SJSA1 (cell line): ENCODE measurements around the gene PECR. TPM values are rescaled to one million over a fixed set of nuclear protein-coding genes. Genes with fewer than 3 reads are reported as not detected.

ENCODE experiments used
- DNase-seq, 2 experiments: peaks; one replicate each; pipeline ENCODE4 v3.0.0-alpha.2; 2015 to 2020; ENCODE audit warnings: low spot score in 2 of 2, low read depth in 1 of 2
- H3K27ac ChIP-seq: fragments of 250-450 bp; sonication (Bioruptor Pico); 2 replicates; pipeline ENCODE4 v1.5.1; 2020; ENCODE audit warnings: mild to moderate bottlenecking, moderate library complexity
- H3K27me3 ChIP-seq: fragments of 250-450 bp; sonication (Bioruptor Pico); replicated peaks from 2 replicates; pipeline ENCODE4 v1.5.1; 2020; ENCODE audit warnings: mild to moderate bottlenecking, moderate library complexity
- H3K36me3 ChIP-seq: fragments of 250-450 bp; sonication (Bioruptor Pico); 2 replicates; pipeline ENCODE4 v1.5.1; 2020; ENCODE audit warnings: mild to moderate bottlenecking
- H3K4me1 ChIP-seq: fragments of 250-450 bp; sonication (Bioruptor Pico); replicated peaks from 2 replicates; pipeline ENCODE4 v1.6.1; 2021; ENCODE audit warnings: mild to moderate bottlenecking
- H3K4me3 ChIP-seq: fragments of 250-450 bp; sonication (Bioruptor Pico); 2 replicates; pipeline ENCODE4 v1.5.1; 2020; ENCODE audit warnings: mild to moderate bottlenecking
- H3K9me3 ChIP-seq: fragments of 250-450 bp; sonication (Bioruptor Pico); replicated peaks from 2 replicates; pipeline ENCODE4 v1.5.1; 2020; ENCODE audit warnings: mild to moderate bottlenecking
- total RNA-seq: library from RNA; depleted of rRNA; stranded (reverse); fragments of >200 nt; shearing (Covaris generic); gene quantifications from 2 replicates; pipeline ENCODE4 v1.2.3, GENCODE V29; 2014

Gene PECR
- total RNA-seq, 1 experiment from 2014 or later = 7.8 TPM

GRCh38 chr2:216111122-216111521 lies 29.5 kb upstream of the PECR start:
- no peak overlapping the region for H3K4me3 ChIP-seq
- no peak for DNase-seq
- no peaks in the 10 kb centered on the region for H3K27me3 ChIP-seq
- H3K4me1 ChIP-seq = peaks cover 14% of the 10 kb centered on the region
- peaks cover 62% of the 10 kb centered on the region for H3K36me3 ChIP-seq
- H3K27ac ChIP-seq = no peak overlapping the region
- no peaks in the 10 kb centered on the region for H3K9me3 ChIP-seq

GRCh38 chr2:216110620-216111019 lies 29.0 kb upstream of the PECR start:
- Histone ChIP-seq H3K27me3 (no peaks in the 10 kb centered on the region), H3K27ac (peak overlapping the region; percentile 84; the same call in 1 of the 2 replicates), H3K4me3 (peak overlapping the region; percentile 77), H3K36me3 (peaks cover 57% of the 10 kb centered on the region), H3K4me1 (peaks cover 14% of the 10 kb centered on the region), H3K9me3 (no peaks in the 10 kb centered on the region)
- no peak for DNase-seq

GRCh38 chr2:216109962-216110614 lies 28.5 kb upstream of the PECR start:
- DNase-seq = peak in 1 of 2 experiments; percentile 55
- peaks cover 10% of the 10 kb centered on the region for H3K4me1 ChIP-seq
- no peaks in the 10 kb centered on the region for H3K9me3 ChIP-seq
- no peaks in the 10 kb centered on the region for H3K27me3 ChIP-seq
- peaks cover 52% of the 10 kb centered on the region for H3K36me3 ChIP-seq
- H3K4me3 ChIP-seq = peak overlapping the region; percentile 77
- peak overlapping the region; percentile 84 for H3K27ac ChIP-seq

GRCh38 chr2:216108967-216109921 lies 27.6 kb upstream of the PECR start, which contains the start of gene XRCC5:
TSS of gene XRCC5 (plus strand) at chr2:216109348. CDS start at chr2:216109437, 89 bp downstream.
- peak within 1 kb of the TSS; percentile 77 for H3K4me3 ChIP-seq
- H3K4me1 ChIP-seq = peaks cover 8% of the 10 kb centered on the region; the same call in 1 of the 2 replicates
- H3K9me3 ChIP-seq = no peaks in the 10 kb centered on the region
- peak; percentile 97 to 98 for DNase-seq
- peaks cover 45% of the 10 kb centered on the region for H3K36me3 ChIP-seq
- peak within 1 kb of the TSS; percentile 84 for H3K27ac ChIP-seq
- no peaks in the 10 kb centered on the region for H3K27me3 ChIP-seq

- peak in 1 of 2 experiments; percentile 8 for DNase-seq
- H3K4me3 ChIP-seq = peak overlapping the region; percentile 77
Measured at GRCh38 chr2:216108310-216108966, 26.8 kb upstream of the PECR start.

GRCh38 chr2:216107760-216108159 lies 26.2 kb upstream of the PECR start:
- peaks cover 31% of the 10 kb centered on the region for H3K36me3 ChIP-seq
- no peaks in the 10 kb centered on the region for H3K9me3 ChIP-seq
- H3K4me1 ChIP-seq = peaks cover 8% of the 10 kb centered on the region; the same call in 1 of the 2 replicates
- H3K27ac ChIP-seq = no peak overlapping the region
- no peak for DNase-seq
- H3K4me3 ChIP-seq = no peak overlapping the region
- H3K27me3 ChIP-seq = no peaks in the 10 kb centered on the region

More at GRCh38 chr2:216108310-216108966, 26.8 kb upstream of the PECR start:
- H3K27ac ChIP-seq = peak overlapping the region; percentile 53
- H3K36me3 ChIP-seq = peaks cover 37% of the 10 kb centered on the region
- H3K27me3 ChIP-seq = no peaks in the 10 kb centered on the region
- H3K9me3 ChIP-seq = no peaks in the 10 kb centered on the region
- peaks cover 8% of the 10 kb centered on the region; the same call in 1 of the 2 replicates for H3K4me1 ChIP-seq

GRCh38 chr2:216107320-216107719 lies 25.7 kb upstream of the PECR start:
- Histone ChIP-seq H3K4me3 (no peak overlapping the region), H3K27ac (no peak overlapping the region), H3K36me3 (peaks cover 26% of the 10 kb centered on the region), H3K4me1 (peaks cover 8% of the 10 kb centered on the region; the same call in 1 of the 2 replicates), H3K9me3 (no peaks in the 10 kb centered on the region), H3K27me3 (no peaks in the 10 kb centered on the region)
- no peak for DNase-seq

GRCh38 chr2:216104691-216105090 lies 23.1 kb upstream of the PECR start:
- Histone ChIP-seq H3K27me3 (no peaks in the 10 kb centered on the region), H3K36me3 (peaks cover 3% of the 10 kb centered on the region; the same call in 1 of the 2 replicates), H3K27ac (no peak overlapping the region), H3K4me1 (peaks cover 4% of the 10 kb centered on the region; the same call in 1 of the 2 replicates), H3K9me3 (no peaks in the 10 kb centered on the region), H3K4me3 (no peak overlapping the region)
- no peak for DNase-seq

- H3K36me3 ChIP-seq = no peaks in the 10 kb centered on the region
- H3K9me3 ChIP-seq = no peaks in the 10 kb centered on the region
- H3K27me3 ChIP-seq = no peaks in the 10 kb centered on the region
- no peak for DNase-seq
- H3K4me1 ChIP-seq = no peaks in the 10 kb centered on the region
- no peak overlapping the region for H3K4me3 ChIP-seq
- H3K27ac ChIP-seq = no peak overlapping the region
Measured at GRCh38 chr2:216103213-216103612, 21.6 kb upstream of the PECR start.

GRCh38 chr2:216101109-216101508 lies 19.5 kb upstream of the PECR start:
- DNase-seq = no peak
- H3K27ac ChIP-seq = no peak overlapping the region

GRCh38 chr2:216098421-216099334 lies 17.1 kb upstream of the PECR start:
- Histone ChIP-seq H3K27ac (no peak overlapping the region), H3K4me3 (no peak overlapping the region), H3K9me3 (no peaks in the 10 kb centered on the region), H3K36me3 (no peaks in the 10 kb centered on the region), H3K27me3 (no peaks in the 10 kb centered on the region), H3K4me1 (no peaks in the 10 kb centered on the region)
- DNase-seq = no peak

More at GRCh38 chr2:216101109-216101508, 19.5 kb upstream of the PECR start:
- Histone ChIP-seq H3K4me1 (no peaks in the 10 kb centered on the region), H3K36me3 (no peaks in the 10 kb centered on the region), H3K27me3 (no peaks in the 10 kb centered on the region), H3K9me3 (no peaks in the 10 kb centered on the region), H3K4me3 (no peak overlapping the region)

- no peak overlapping the region for H3K27ac ChIP-seq
- DNase-seq = no peak
- no peaks in the 10 kb centered on the region for H3K4me1 ChIP-seq
- H3K27me3 ChIP-seq = no peaks in the 10 kb centered on the region
- no peaks in the 10 kb centered on the region for H3K36me3 ChIP-seq
- no peak overlapping the region for H3K4me3 ChIP-seq
- H3K9me3 ChIP-seq = no peaks in the 10 kb centered on the region
Measured at GRCh38 chr2:216094701-216095100, 13.1 kb upstream of the PECR start.
